Fibroblast of mammary gland (primary cell): Measurements from ENCODE around the gene SEPTIN6.
A peak's percentile ranks its signal among the peaks of the same experiment; 100 is the strongest.

ENCODE experiments used
- DNase-seq: peaks from one replicate; pipeline ENCODE4 v3.0.0-alpha.2; 2010; ENCODE audit warnings: low read depth
- H3K4me3 ChIP-seq: 2 replicates; pipeline ENCODE4 v1.5.1; 2011; ENCODE audit warnings: low read depth, mild to moderate bottlenecking, low read length, moderate library complexity; ENCODE audit not compliant: control insufficient read depth
- TF ChIP-seq, protein P1 (sequence below): conservative IDR thresholded peaks from 2 replicates; pipeline ENCODE4 v1.5.1; 2011; ENCODE audit warnings: low read depth, low read length, inconsistent platforms; ENCODE audit not compliant: control insufficient read depth, insufficient read depth

Gene SEPTIN6

DNA sequence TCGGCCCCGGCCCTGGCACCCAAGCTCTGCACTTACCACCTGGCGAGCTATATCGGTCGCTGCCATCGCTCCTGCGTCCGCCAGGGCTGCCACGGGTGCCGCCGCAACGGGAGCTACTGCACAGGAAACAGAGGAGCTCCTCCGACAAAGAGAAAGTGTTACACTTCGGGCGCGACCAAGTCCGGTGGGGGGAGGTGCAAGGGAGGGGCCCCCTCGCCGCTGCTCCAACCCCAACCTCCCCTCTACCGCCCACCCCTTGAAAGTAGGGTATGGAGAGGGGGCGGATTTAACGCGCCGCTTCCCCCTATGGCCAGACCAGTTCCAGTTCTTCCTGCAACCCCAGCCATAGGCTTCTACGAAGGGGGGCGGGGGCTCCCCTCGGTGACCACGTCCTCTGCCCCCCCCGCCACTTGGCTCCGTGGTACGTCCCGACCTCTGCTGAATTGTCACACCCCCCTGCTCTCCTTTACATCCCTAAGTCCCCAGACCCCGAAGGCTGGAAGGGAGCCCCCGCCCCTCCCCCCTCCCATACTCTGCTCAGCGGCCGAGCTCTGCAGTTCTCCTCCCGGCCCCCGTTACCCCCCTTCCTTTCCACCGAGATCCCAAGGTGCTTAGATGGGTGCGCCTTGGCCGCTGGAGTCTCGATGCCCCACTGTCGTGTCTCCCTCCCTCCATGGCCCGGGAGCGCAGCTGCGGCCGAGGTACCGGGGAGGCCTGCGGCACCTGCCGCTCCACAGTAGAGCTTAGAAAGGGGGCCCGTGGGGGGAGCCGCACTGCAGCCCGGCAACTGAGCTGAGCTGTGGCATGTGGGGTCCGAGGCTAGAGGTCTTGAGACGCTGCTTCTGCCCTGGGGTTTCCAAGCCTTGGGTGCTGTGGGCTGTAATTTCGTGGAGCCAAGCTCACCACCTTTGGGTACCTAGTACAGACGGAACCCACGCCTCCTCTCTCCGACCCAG is at the start of gene SEPTIN6:
SEPTIN6 (minus strand) TSS at position 129 of the 956 bp plus-strand sequence; CDS start at position 66, 63 bp downstream.
- H3K4me3 ChIP-seq, result peak within 1 kb of the TSS; percentile 59
- TF ChIP-seq, protein P1, sequence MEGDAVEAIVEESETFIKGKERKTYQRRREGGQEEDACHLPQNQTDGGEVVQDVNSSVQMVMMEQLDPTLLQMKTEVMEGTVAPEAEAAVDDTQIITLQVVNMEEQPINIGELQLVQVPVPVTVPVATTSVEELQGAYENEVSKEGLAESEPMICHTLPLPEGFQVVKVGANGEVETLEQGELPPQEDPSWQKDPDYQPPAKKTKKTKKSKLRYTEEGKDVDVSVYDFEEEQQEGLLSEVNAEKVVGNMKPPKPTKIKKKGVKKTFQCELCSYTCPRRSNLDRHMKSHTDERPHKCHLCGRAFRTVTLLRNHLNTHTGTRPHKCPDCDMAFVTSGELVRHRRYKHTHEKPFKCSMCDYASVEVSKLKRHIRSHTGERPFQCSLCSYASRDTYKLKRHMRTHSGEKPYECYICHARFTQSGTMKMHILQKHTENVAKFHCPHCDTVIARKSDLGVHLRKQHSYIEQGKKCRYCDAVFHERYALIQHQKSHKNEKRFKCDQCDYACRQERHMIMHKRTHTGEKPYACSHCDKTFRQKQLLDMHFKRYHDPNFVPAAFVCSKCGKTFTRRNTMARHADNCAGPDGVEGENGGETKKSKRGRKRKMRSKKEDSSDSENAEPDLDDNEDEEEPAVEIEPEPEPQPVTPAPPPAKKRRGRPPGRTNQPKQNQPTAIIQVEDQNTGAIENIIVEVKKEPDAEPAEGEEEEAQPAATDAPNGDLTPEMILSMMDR, result no peak
- DNase-seq, result peak; percentile 46

- TF ChIP-seq, protein P1, result no peak
- no peak overlapping the region for H3K4me3 ChIP-seq
Observed at GRCh38 chrX:119738742-119739141, 45.8 kb upstream of the SEPTIN6 start.

GRCh38 chrX:119736206-119736764 is 43.3 kb upstream of the SEPTIN6 start:
- TF ChIP-seq, protein P1, result no peak
- no peak overlapping the region for H3K4me3 ChIP-seq
- no peak for DNase-seq

More at GRCh38 chrX:119738742-119739141, 45.8 kb upstream of the SEPTIN6 start:
- no peak for DNase-seq

GRCh38 chrX:119735467-119735866 is 42.5 kb upstream of the SEPTIN6 start:
- TF ChIP-seq, protein P1, result no peak
- DNase-seq, result no peak
- H3K4me3 ChIP-seq, result no peak overlapping the region

DNA sequence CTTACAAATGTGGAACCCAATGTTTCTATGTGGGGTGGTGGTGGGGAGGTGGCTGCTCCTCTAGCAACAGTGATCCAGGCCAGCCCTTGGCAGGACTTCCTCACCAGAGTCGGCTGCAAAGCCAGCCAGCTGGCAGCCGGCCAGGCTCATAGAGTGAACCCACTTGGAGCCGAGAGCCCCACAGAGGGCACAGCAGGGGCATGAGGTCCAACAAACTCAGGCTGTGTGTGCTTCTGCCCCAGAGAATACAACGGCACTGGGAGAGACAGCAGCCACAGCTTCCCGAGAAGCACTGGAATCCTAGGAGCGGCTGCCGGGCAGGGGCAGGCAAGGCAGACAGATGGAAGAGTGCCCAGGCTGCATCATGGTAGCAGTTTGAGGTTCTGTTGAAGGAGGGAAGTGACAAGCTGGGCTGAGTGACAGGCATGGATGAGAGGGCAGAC is 42.0 kb upstream of the SEPTIN6 start:
- no peak overlapping the region for H3K4me3 ChIP-seq

DNA sequence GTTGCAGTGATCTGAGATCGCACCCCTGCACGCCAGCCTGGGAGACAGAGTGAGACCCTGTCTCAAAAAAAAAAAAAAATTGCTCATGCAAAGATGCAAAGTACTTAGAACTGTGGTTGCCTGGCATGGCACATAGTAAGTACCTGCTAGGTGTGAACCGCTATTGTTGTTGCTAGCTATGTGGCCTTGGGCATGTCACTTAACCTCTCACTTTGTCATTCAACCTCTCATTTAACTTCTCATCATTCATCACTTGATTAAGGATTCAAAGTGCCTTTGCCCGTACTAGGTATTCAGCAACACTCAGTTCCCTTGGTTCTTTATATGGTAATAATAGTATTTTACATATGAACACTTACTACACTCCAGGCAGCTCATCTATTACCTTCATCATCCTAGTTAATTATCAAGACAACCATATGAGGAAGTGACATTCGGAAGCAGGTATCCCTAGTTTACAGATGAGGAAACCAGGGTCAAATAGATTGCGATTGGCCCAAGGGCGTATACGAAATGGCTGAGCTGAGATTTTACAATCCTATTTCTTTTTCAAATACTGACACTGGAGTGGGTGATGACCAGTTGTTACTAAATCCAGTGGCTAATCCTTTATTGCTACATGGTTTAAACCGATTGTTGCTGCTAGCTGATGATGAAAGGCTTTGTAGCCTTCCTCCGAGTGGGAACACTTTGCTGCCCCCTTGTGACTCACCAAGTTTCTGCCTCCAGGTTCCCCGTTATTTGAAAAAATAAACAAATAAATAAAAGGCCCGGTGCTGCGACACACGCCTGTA is 36.6 kb upstream of the SEPTIN6 start:
- peak; percentile 77 for DNase-seq
- H3K4me3 ChIP-seq, result no peak overlapping the region

More for the DNA sequence above, 42.0 kb upstream of the SEPTIN6 start:
- TF ChIP-seq, protein P1, result no peak
- no peak for DNase-seq

More for the DNA sequence above, 36.6 kb upstream of the SEPTIN6 start:
- TF ChIP-seq, protein P1, result peak; percentile 62
